Pulmonary artery endothelial cell (primary cell): Measurements from ENCODE around the gene PRDX4. TPM values are rescaled to one million over a fixed set of nuclear protein-coding genes. Genes with fewer than 3 reads are reported as not detected.
"Not testable (repeated sequence)": the region's sequence is repeated elsewhere in the genome, so short reads cannot be mapped to it uniquely, and the experiment has no call there.

ENCODE experiments used
- DNase-seq: peaks from one replicate; pipeline ENCODE4 v3.0.0-alpha.2; 2011; ENCODE audit warnings: low read depth, low spot score
- total RNA-seq: library from RNA; depleted of rRNA; stranded (reverse); fragments of >200 nt; gene quantifications from 2 replicates; pipeline ENCODE4 v1.2.3, GENCODE V29; 2014

The PRDX4 gene
- total RNA-seq, 1 donor from 2014 or later = 274 TPM

- no peak for DNase-seq
Observed at GRCh38 chrX:23673108-23673507, 5.8 kb downstream of the PRDX4 start.

DNA sequence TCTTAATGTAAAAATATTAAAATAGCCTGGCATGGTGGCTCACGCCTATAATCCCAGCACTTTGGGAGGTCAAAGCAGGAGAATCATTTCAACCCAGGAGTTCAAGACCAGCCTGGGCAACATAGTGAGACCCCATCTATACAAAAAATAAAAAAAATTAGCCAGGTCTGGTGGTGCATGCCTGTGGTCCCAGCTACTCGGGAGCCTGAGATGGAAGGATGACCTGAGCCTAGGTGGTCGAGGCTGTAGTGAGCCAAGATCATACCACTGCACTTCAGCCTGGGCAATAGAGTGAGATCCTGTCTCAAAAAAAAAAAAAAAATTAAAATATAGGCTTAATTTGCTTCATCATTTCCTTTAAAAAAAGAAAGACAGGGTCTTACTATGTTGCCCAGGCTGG is 9.2 kb downstream of the PRDX4 start:
- DNase-seq = not testable (repeated sequence)

GRCh38 chrX:23692166-23692565 is 24.9 kb downstream of the PRDX4 start:
- no peak for DNase-seq

- DNase-seq = peak; percentile 20
Observed at GRCh38 chrX:23694606-23695005, 27.3 kb downstream of the PRDX4 start.

GRCh38 chrX:23699636-23700194 is 32.4 kb downstream of the PRDX4 start:
- peak; percentile 11 for DNase-seq

- no peak for DNase-seq
Observed at GRCh38 chrX:23704673-23705206, 37.4 kb downstream of the PRDX4 start.

GRCh38 chrX:23705235-23705634 is 37.9 kb downstream of the PRDX4 start:
- no peak for DNase-seq

DNA sequence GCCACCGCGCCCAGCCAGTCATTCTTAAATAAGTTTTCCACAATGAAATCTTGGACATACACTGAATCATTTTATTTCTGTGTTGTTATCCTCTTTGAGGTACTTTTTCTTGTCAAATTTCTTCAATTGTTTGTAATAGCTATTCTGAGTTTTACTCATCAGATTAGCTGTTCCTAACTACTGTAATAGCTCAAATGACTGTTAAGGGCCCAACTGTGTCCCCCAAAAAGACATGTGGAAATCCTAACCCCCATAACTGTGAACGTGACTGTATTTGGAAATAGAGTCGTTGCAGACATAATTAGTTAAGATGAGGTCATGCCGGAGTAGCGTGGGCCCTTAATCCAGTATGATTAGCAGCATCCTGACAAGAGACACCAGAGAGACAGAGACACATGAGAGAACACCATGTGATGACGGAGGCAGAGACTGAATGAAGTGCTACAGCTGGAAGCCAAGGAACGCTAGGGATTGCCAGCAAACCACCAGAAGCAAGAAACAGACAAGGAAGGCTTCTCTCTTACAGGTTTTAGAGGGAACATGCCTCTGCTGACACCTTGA is 52.9 kb downstream of the PRDX4 start:
- no peak for DNase-seq

- DNase-seq = no peak
Observed at GRCh38 chrX:23726191-23726590, 58.9 kb downstream of the PRDX4 start.

- DNase-seq = no peak
Observed at GRCh38 chrX:23727206-23727605, 59.9 kb downstream of the PRDX4 start.

DNA sequence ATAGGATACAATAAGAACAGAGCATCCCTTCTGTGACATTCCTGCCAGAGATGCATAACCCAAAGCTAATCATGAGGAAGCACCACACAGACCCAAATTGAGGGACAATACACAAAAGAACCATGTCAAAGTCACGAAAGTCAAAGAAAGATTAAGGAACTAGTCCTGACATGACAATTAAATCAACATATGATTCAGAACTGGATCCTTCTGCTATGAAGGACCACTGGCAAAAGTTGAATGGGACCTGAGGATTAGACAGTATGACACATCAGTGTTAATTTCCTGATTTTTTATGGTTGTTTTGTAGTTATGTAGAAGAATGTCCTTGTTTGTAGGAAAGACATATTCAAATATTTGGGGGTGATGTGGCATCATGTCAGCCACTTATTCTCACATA is 61.9 kb downstream of the PRDX4 start:
- DNase-seq = no peak

- DNase-seq = no peak
Observed at GRCh38 chrX:23731951-23732350, 64.7 kb downstream of the PRDX4 start.

- no peak for DNase-seq
Observed at GRCh38 chrX:23732704-23733103, 65.4 kb downstream of the PRDX4 start.

Other genes with a start within 250 kb of the PRDX4 start
- gene ACOT9, start 75.8 kb downstream of the PRDX4 start, total RNA-seq = 77.8 and 81.6 TPM in 2 replicates
- 298 and 461 TPM in 2 replicates for gene SAT1, start 115.7 kb downstream of the PRDX4 start, total RNA-seq
- gene APOO, start 240.4 kb downstream of the PRDX4 start, total RNA-seq = 7.9 and 11.6 TPM in 2 replicates
- not detected in 2 replicates for gene CXorf58, start 240.5 kb downstream of the PRDX4 start, total RNA-seq